Lung (tissue), 12 donors: ENCODE data around the gene THSD7B. TPM values are rescaled to one million over a fixed set of nuclear protein-coding genes. Genes with fewer than 3 reads are reported as not detected.
"Not testable (repeated sequence)": the region's sequence is repeated elsewhere in the genome, so short reads cannot be mapped to it uniquely, and the experiment has no call there.

Experiments used
- ATAC-seq: fragments of 200-7000 bp; cut with Tn5 transposase; one replicate; pipeline ENCODE4 v1.9.1; 2020; ENCODE audit warnings: moderate number of reproducible peaks; ENCODE audit not compliant: insufficient read depth, low FRiP score
- DNase-seq, 3 donors: peaks; one replicate each; pipeline ENCODE4 v3.0.0-alpha.2; 2013 to 2017
- H3K27ac ChIP-seq, 2 donors: one replicate each; pipeline ENCODE4 v1.5.1; 2013; ENCODE audit warnings: mild to moderate bottlenecking in 2 of 2, moderate library complexity in 2 of 2, control low read depth in 1 of 2, inconsistent platforms in 1 of 2, low read depth in 1 of 2, low read length in 1 of 2
- H3K27me3 ChIP-seq, 3 donors: one replicate each; pipeline ENCODE4 v1.5.1; 2013; ENCODE audit warnings: low read length in 2 of 3; ENCODE audit not compliant: control insufficient read depth in 3 of 3, insufficient read depth in 3 of 3
- H3K36me3 ChIP-seq, 4 donors: one replicate each; pipeline ENCODE4 v1.5.1; 2013; ENCODE audit warnings: low read length in 4 of 4, mild to moderate bottlenecking in 1 of 4, moderate library complexity in 1 of 4; ENCODE audit not compliant: control insufficient read depth in 4 of 4, insufficient read depth in 4 of 4
- H3K4me1 ChIP-seq, 5 donors: one replicate each; pipeline ENCODE4 v1.5.1; 2013; ENCODE audit warnings: low read length in 5 of 5, mild to moderate bottlenecking in 2 of 5, moderate library complexity in 1 of 5; ENCODE audit not compliant: control insufficient read depth in 5 of 5, insufficient read depth in 5 of 5
- H3K4me3 ChIP-seq: one replicate; pipeline ENCODE4 v1.5.1; 2013; ENCODE audit warnings: mild to moderate bottlenecking, control low read depth, moderate library complexity
- H3K9ac ChIP-seq, 2 donors: one replicate each; pipeline ENCODE4 v1.5.1; 2013; ENCODE audit warnings: low read length in 2 of 2, control low read depth in 1 of 2; ENCODE audit not compliant: insufficient read depth in 1 of 2
- H3K9me3 ChIP-seq, 4 donors: one replicate each; pipeline ENCODE4 v1.5.1; 2013; ENCODE audit warnings: low read length in 3 of 4, mild to moderate bottlenecking in 1 of 4, moderate library complexity in 1 of 4; ENCODE audit not compliant: control insufficient read depth in 4 of 4, insufficient read depth in 3 of 4
- CTCF ChIP-seq: IDR thresholded peaks from 2 replicates; pipeline ENCODE4 v1.5.1; 2012; ENCODE audit warnings: mild to moderate bottlenecking; ENCODE audit errors: control extremely low read depth, extremely low read depth
- WGBS, 2 donors: extraction: QIAGEN DNeasy Blood & Tissue Kit; methylation state at CpG; one replicate each; pipeline ENCODE4 v1.1.7; 2013; 5-methylcytosine and 5-hydroxymethylcytosine counted together
- polyA plus RNA-seq, 2 donors: library from polyadenylated mRNA; stranded (reverse); fragments of 200-250 nt; gene quantifications; one replicate each; pipeline ENCODE4 v1.2.1, GENCODE V29; 2013
- total RNA-seq, 2 donors: library from RNA; depleted of rRNA in 1 of 2; stranded (reverse); fragments of >200 nt in 1 of 2; gene quantifications; one replicate each; pipeline ENCODE4 v1.2.1, GENCODE V29; 2014 to 2021
- donor health status: control.
- donor health status: control.
- donor health status: Bipolar disorder and iron deficiency.
- donor health status: healthy.
- donor health status: DM: yes; HTN: yes; CAD: no.

The THSD7B gene
- total and polyA plus RNA-seq, 4 donors = 0.03 to 8.2 (median 0.14) TPM

- H3K4me1 ChIP-seq = no peaks in the 10 kb centered on the region
- no peak overlapping the region for H3K4me3 ChIP-seq
- TF ChIP-seq CTCF = no peak
- no peak overlapping the region for H3K9ac ChIP-seq
- no peaks in the 10 kb centered on the region for H3K9me3 ChIP-seq
- H3K36me3 ChIP-seq = no peaks in the 10 kb centered on the region
- 65 to 77% methylated on average over 4 of the region's 4 CpGs for WGBS, 2 donors
- H3K27me3 ChIP-seq = no peaks in the 10 kb centered on the region
- ATAC-seq (no peak), DNase-seq (peak in 2 of 3 donors; percentile 2 to 16)
- H3K27ac ChIP-seq = no peak overlapping the region
Observed at GRCh38 chr2:137093116-137093515, 327.8 kb downstream of the THSD7B start.

GRCh38 chr2:137096187-137096586 lies 330.8 kb downstream of the THSD7B start:
- no peak for DNase-seq
- no peak for ATAC-seq
- H3K9ac ChIP-seq = no peak overlapping the region
- no peak overlapping the region for H3K4me3 ChIP-seq
- H3K9me3 ChIP-seq = no peaks in the 10 kb centered on the region
- H3K27ac ChIP-seq = no peak overlapping the region
- TF ChIP-seq CTCF = no peak
- H3K36me3 ChIP-seq = no peaks in the 10 kb centered on the region
- H3K27me3 ChIP-seq = no peaks in the 10 kb centered on the region
- H3K4me1 ChIP-seq = no peaks in the 10 kb centered on the region

- ATAC-seq = no peak
- no peaks in the 10 kb centered on the region for H3K36me3 ChIP-seq
- WGBS, 2 donors = 0 to 82% methylated on average over 1 of the region's 1 CpG
- H3K9ac ChIP-seq = no peak overlapping the region
- H3K9me3 ChIP-seq = peaks cover 0 to under 1% (median 0%) of the 10 kb centered on the region in 4 donors
- H3K4me3 ChIP-seq = no peak overlapping the region
- DNase-seq = no peak
- no peak overlapping the region for H3K27ac ChIP-seq
- H3K4me1 ChIP-seq = no peaks in the 10 kb centered on the region
- no peaks in the 10 kb centered on the region for H3K27me3 ChIP-seq
- no peak for TF ChIP-seq CTCF
Observed at GRCh38 chr2:137096693-137097092, 331.3 kb downstream of the THSD7B start.

- H3K9ac ChIP-seq, H3K4me3 ChIP-seq, ATAC-seq, H3K27ac ChIP-seq, H3K36me3 ChIP-seq, DNase-seq, H3K4me1 ChIP-seq, H3K9me3 ChIP-seq, H3K27me3 ChIP-seq: not testable (repeated sequence)
- WGBS, 2 donors = 87 to 90% methylated on average over 3 of the region's 3 CpGs
Observed at GRCh38 chr2:137101814-137102213, 336.5 kb downstream of the THSD7B start.
